Panc1 (cell line): ENCODE measurements around the gene UPK2. TPM values are rescaled to one million over a fixed set of nuclear protein-coding genes. Genes with fewer than 3 reads are reported as not detected.

Experiments
- ATAC-seq: fragments of 200-7000 bp; cut with Tn5 transposase; 2 replicates; pipeline ENCODE4 v1.9.1; 2020; ENCODE audit warnings: mild to moderate bottlenecking, moderate library complexity
- BruUV-seq: library from RNA; stranded (reverse); fragments of 400-500 nt; replicated peaks from 2 replicates; lab custom pipeline; 2021; lab: Mats Ljungman, UMichigan
- CTCF ChIA-PET: fragments of 300-600 bp; sonication (Branson Sonifier 250); formaldehyde crosslinking; loops from one replicate; lab custom pipeline; 2022; ENCODE audit warnings: antibody characterized with exemption; lab: Charles Lee
- POLR2A ChIA-PET: fragments of 300-600 bp; sonication (Branson Sonifier 250); formaldehyde crosslinking; loops from one replicate; lab custom pipeline; 2022; ENCODE audit warnings: antibody characterized with exemption; lab: Charles Lee
- DNase-seq: peaks from one replicate; pipeline ENCODE4 v3.0.0-alpha.2; 2010; ENCODE audit warnings: low read depth, low spot score
- H3K27ac ChIP-seq: 2 replicates; pipeline ENCODE4 v1.5.1; 2011; ENCODE audit warnings: mild to moderate bottlenecking, low read length, inconsistent platforms
- H3K27me3 ChIP-seq: fragments of 200-500 bp; sonication (Bioruptor generic); 2 replicates; pipeline ENCODE4 v1.6.0; 2014; ENCODE audit warnings: low read length, inconsistent platforms; ENCODE audit not compliant: control insufficient read depth, insufficient read depth
- H3K36me3 ChIP-seq: fragments of 200-500 bp; sonication (Bioruptor generic); 2 replicates; pipeline ENCODE4 v1.5.1; 2014; ENCODE audit warnings: inconsistent platforms, mild to moderate bottlenecking, low read length, moderate library complexity; ENCODE audit not compliant: control insufficient read depth, insufficient read depth
- H3K4me1 ChIP-seq: 2 replicates; pipeline ENCODE4 v1.5.1; 2011; ENCODE audit warnings: inconsistent platforms, mild to moderate bottlenecking, low read length, moderate library complexity; ENCODE audit not compliant: control insufficient read depth, insufficient read depth
- H3K4me3 ChIP-seq, 2 experiments: 2 replicates each; pipeline ENCODE4 v1.5.1; 2011 to 2012; ENCODE audit warnings: low read depth in 2 of 2, low read length in 2 of 2, mild to moderate bottlenecking in 2 of 2, inconsistent platforms in 1 of 2, moderate library complexity in 1 of 2
- H3K9me3 ChIP-seq: fragments of 200-500 bp; sonication (Bioruptor generic); 2 replicates; pipeline ENCODE4 v1.5.1; 2014; ENCODE audit warnings: low read depth, mild to moderate bottlenecking, inconsistent platforms, low read length, moderate library complexity; ENCODE audit not compliant: control insufficient read depth, insufficient read depth
- CTCF ChIP-seq: fragments of 450-650 bp; IDR thresholded peaks from 2 replicates; pipeline ENCODE4 v1.5.1; 2017; ENCODE audit warnings: mild to moderate bottlenecking
- POLR2AphosphoS5 ChIP-seq: IDR thresholded peaks from 2 replicates; pipeline ENCODE4 v1.6.1; 2012; ENCODE audit warnings: mild to moderate bottlenecking, low read depth, low read length, moderate library complexity
- SIN3A ChIP-seq: IDR thresholded peaks from 2 replicates; pipeline ENCODE4 v1.6.1; 2012; ENCODE audit warnings: low read depth, mild to moderate bottlenecking, low read length, moderate library complexity, borderline replicate concordance; ENCODE audit not compliant: insufficient read depth
- TCF7L2 ChIP-seq: IDR thresholded peaks from 2 replicates; pipeline ENCODE4 v1.6.1; 2011; ENCODE audit warnings: mild to moderate bottlenecking, low read depth, low read length, inconsistent platforms
- in situ Hi-C: cut with HindIII; loops from 2 replicates; pipeline ENCODE4 v1.10.0; 2016; ENCODE audit warnings: low sequenced_read_pairs, low pct_unique_long_range_greater_than_20kb
- intact Hi-C: fragments of 100-400 bp; cut with micrococcal nuclease; formaldehyde crosslinking; loops from one replicate; pipeline ENCODE4 v1.10.0; 2022; ENCODE audit not compliant: unreplicated experiment
- total RNA-seq: library from RNA; stranded (reverse); gene quantifications from one replicate; pipeline ENCODE4 v1.2.1, GENCODE V29; 2021; ENCODE audit not compliant: unreplicated experiment
- TF ChIP-seq, protein P1 (sequence below), 2 experiments: IDR thresholded peaks; 2 replicates each; pipeline ENCODE4 v1.6.1; 2011 to 2012; ENCODE audit warnings: low read depth in 2 of 2, control low read depth in 1 of 2, low read length in 1 of 2, mild to moderate bottlenecking in 1 of 2, moderate library complexity in 1 of 2; ENCODE audit not compliant: insufficient read depth in 1 of 2

Gene UPK2
- total RNA-seq, 1 experiment from 2014 or later = 0.92 TPM

GRCh38 chr11:118938491-118939403 lies 17.4 kb upstream of the UPK2 start:
- Histone ChIP-seq H3K4me1 (peaks cover 3% of the 10 kb centered on the region; the same call in 1 of the 2 replicates), H3K27ac (no peak overlapping the region), H3K9me3 (no peaks in the 10 kb centered on the region), H3K36me3 (no peaks in the 10 kb centered on the region), H3K27me3 (no peaks in the 10 kb centered on the region), H3K4me3 (no peak overlapping the region)
- TF ChIP-seq SIN3A (no peak), POLR2AphosphoS5 (no peak), CTCF (no peak), TCF7L2 (no peak)
- TF ChIP-seq, protein P1, sequence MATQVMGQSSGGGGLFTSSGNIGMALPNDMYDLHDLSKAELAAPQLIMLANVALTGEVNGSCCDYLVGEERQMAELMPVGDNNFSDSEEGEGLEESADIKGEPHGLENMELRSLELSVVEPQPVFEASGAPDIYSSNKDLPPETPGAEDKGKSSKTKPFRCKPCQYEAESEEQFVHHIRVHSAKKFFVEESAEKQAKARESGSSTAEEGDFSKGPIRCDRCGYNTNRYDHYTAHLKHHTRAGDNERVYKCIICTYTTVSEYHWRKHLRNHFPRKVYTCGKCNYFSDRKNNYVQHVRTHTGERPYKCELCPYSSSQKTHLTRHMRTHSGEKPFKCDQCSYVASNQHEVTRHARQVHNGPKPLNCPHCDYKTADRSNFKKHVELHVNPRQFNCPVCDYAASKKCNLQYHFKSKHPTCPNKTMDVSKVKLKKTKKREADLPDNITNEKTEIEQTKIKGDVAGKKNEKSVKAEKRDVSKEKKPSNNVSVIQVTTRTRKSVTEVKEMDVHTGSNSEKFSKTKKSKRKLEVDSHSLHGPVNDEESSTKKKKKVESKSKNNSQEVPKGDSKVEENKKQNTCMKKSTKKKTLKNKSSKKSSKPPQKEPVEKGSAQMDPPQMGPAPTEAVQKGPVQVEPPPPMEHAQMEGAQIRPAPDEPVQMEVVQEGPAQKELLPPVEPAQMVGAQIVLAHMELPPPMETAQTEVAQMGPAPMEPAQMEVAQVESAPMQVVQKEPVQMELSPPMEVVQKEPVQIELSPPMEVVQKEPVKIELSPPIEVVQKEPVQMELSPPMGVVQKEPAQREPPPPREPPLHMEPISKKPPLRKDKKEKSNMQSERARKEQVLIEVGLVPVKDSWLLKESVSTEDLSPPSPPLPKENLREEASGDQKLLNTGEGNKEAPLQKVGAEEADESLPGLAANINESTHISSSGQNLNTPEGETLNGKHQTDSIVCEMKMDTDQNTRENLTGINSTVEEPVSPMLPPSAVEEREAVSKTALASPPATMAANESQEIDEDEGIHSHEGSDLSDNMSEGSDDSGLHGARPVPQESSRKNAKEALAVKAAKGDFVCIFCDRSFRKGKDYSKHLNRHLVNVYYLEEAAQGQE (IDR thresholded peaks at IDR 0.05; ENCODE audit: insufficient read depth in 1 of 2, low read depth in 2 of 2, low read length in 1 of 2) = no peak
- in situ Hi-C loops = no loop called here
- intact Hi-C loops = no loop called here
- BruUV-seq = no TSS peak
- DNase-seq (no peak), ATAC-seq (no peak)
- ChIA-PET POLR2A (no interaction called here), CTCF (interaction anchor here (0.6 kb wide), 1 partner anchor 267 kb away, joined by 5 read pairs; the partner anchor contains the start of gene CBL)

DNA sequence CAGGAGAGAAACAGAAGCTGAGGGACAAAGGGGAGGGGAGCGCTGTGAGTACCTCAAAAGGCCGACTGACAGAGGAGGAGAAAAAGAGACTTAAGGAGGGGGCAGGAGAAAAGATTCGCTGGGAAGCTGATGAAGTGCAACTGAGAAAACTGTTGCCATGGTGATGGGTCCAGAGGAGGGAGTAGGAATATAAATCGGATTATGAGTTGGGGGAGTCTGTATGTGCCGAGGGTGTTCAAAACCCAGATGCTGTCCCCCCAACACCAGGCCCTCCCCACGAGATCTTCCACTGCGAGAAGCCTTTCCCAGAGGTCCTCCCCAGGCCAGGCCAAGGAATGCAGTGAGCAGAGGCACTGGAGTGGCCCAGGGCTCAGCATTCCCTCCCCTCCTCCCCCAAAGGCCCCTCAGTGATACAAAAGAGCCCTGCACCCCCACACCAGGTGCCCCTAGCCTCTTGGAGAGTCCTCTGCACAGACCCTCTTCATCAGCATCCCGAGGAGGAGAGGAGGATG lies 16.6 kb upstream of the UPK2 start:
- intact Hi-C loops = no loop called here
- Histone ChIP-seq H3K27ac (no peak overlapping the region), H3K36me3 (no peaks in the 10 kb centered on the region), H3K9me3 (no peaks in the 10 kb centered on the region), H3K27me3 (no peaks in the 10 kb centered on the region), H3K4me1 (peaks cover 3% of the 10 kb centered on the region; the same call in 1 of the 2 replicates), H3K4me3 (no peak overlapping the region)
- DNase-seq (no peak), ATAC-seq (no peak)
- no TSS peak for BruUV-seq
- TF ChIP-seq TCF7L2 (no peak), POLR2AphosphoS5 (no peak), CTCF (no peak)
- TF ChIP-seq, protein P1 (IDR thresholded peaks at IDR 0.05; ENCODE audit: insufficient read depth in 1 of 2, low read depth in 2 of 2, low read length in 1 of 2) = no peak
- CTCF ChIA-PET = interaction anchor here (0.6 kb wide), 2 partner anchors 266 to 311 kb away, joined by 5 to 8 read pairs; partner anchors contain the start of gene CBL
- in situ Hi-C loops = no loop called here
- POLR2A ChIA-PET = interaction anchor here (0.6 kb wide), 1 partner anchor 45 kb away, joined by 7 read pairs; no protein-coding TSS in a partner anchor
